SH-SY5Y (cell line): ENCODE results near the gene SCGB3A2.

ENCODE experiments used
- GATA2 ChIP-seq: IDR thresholded peaks from 2 replicates; pipeline ENCODE4 v1.6.1; 2011; ENCODE audit warnings: mild to moderate bottlenecking, low read depth, low read length
- GATA3 ChIP-seq: IDR thresholded peaks from 2 replicates; pipeline ENCODE4 v1.6.1; 2011; ENCODE audit warnings: low read depth, mild to moderate bottlenecking, low read length, moderate library complexity

DNA sequence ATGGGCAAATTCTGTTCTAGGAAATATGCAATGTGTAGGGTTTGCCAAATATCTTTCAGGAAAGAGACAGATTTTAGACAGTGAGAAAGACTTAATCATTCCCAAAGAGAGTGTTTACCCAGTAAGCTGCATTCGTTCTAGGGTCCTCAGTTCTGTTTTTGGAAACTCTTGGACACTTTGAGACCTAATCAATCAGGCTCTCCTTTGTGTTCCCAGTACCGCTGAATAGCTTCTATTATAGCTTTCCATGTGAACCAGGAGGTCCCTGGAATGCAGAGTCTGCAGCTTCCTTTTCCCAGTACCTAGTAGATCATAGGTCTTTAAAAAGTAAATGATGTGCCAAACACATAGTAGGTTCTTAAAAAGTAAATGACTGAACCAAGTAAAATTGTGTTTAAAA, 35.6 kb upstream of the SCGB3A2 start:
- no peak for TF ChIP-seq GATA2
- TF ChIP-seq GATA3 = no peak
